LNCAP (cell line): Measurements from ENCODE around the gene MTCL1.

ENCODE experiments used
- CTCF ChIP-seq: fragments of 450-650 bp; IDR thresholded peaks from 2 replicates; pipeline ENCODE4 v1.5.1; 2017; ENCODE audit warnings: mild to moderate bottlenecking

Gene MTCL1

GRCh38 chr18:8801263-8801901 lies 96.0 kb downstream of the MTCL1 start:
- no peak for TF ChIP-seq CTCF

GRCh38 chr18:8802017-8802672 lies 96.8 kb downstream of the MTCL1 start:
- no peak for TF ChIP-seq CTCF

- no peak for TF ChIP-seq CTCF
Measured at GRCh38 chr18:8803063-8803795, 97.9 kb downstream of the MTCL1 start.

GRCh38 chr18:8803957-8804356 lies 98.6 kb downstream of the MTCL1 start:
- TF ChIP-seq CTCF = no peak

- TF ChIP-seq CTCF = no peak
Measured at GRCh38 chr18:8805552-8805951, 100.2 kb downstream of the MTCL1 start.

- TF ChIP-seq CTCF = no peak
Measured at GRCh38 chr18:8806100-8806797, 100.9 kb downstream of the MTCL1 start.

GRCh38 chr18:8806798-8807487 lies 101.6 kb downstream of the MTCL1 start:
- no peak for TF ChIP-seq CTCF
